Measurements from ENCODE around the gene MAST4.
A peak's percentile ranks its signal among the peaks of the same experiment; 100 is the strongest.

MAST4 gene

DNA sequence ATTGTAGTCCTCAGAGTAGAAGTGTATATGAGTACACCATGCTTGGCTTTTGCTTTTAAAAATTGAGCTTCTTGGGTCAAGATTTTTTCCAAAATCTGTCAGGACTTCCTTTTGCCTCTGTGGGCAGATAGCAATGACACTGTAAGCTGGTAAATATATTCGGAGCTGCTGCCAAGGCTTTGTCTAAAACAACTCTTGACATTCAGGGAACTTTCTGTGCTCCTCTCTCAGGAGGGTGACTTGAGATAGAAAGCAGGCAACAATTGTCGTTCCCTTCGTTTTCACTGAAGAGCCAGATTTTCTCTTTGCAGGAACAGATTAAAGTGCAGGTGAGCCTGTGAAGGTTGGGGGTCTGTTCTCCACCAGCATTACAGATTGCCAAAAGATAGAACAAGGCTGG is 230.5 kb downstream of the MAST4 start:
- no peak overlapping the region for H3K4me3 ChIP-seq (ENCODE audit: severe bottlenecking)
- ATAC-seq (ENCODE audit: low read depth), result no peak
- TF ChIP-seq, protein P1, sequence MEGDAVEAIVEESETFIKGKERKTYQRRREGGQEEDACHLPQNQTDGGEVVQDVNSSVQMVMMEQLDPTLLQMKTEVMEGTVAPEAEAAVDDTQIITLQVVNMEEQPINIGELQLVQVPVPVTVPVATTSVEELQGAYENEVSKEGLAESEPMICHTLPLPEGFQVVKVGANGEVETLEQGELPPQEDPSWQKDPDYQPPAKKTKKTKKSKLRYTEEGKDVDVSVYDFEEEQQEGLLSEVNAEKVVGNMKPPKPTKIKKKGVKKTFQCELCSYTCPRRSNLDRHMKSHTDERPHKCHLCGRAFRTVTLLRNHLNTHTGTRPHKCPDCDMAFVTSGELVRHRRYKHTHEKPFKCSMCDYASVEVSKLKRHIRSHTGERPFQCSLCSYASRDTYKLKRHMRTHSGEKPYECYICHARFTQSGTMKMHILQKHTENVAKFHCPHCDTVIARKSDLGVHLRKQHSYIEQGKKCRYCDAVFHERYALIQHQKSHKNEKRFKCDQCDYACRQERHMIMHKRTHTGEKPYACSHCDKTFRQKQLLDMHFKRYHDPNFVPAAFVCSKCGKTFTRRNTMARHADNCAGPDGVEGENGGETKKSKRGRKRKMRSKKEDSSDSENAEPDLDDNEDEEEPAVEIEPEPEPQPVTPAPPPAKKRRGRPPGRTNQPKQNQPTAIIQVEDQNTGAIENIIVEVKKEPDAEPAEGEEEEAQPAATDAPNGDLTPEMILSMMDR (IDR thresholded peaks at IDR 0.05; ENCODE audit: poor library complexity, severe bottlenecking), result no peak

DNA sequence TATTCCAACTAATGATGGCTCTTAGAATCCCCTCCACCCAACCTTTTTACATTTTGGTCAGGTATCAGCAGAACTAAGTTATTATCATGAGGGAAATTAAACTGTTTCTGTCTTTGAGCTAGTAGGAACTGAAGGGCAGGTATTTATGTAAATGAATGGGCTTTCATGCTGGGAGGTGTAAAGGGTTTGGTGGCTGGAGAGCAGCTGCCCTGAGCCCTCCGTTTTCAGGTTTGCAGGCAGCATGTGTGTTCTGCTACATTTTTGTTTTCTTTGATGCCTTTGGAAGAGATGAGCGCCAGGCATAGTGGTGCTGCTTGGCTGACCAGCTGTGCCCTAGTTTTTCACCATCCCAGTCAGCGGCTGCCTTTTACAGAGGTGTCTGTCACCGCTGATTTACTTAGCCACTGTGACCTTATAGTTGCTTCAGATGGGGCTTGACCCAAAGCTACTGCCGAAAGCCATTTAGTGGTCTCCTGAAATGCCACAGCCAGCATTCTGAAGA is 231.9 kb downstream of the MAST4 start:
- TF ChIP-seq, protein P1 (IDR thresholded peaks at IDR 0.05; ENCODE audit: poor library complexity, severe bottlenecking), result no peak
- H3K4me1 ChIP-seq (ENCODE audit: insufficient read depth, poor library complexity, severe bottlenecking), result peaks cover 29% of the 10 kb centered on the region
- no peaks in the 10 kb centered on the region for H3K9me3 ChIP-seq (ENCODE audit: severe bottlenecking)
- no peaks in the 10 kb centered on the region for H3K36me3 ChIP-seq (ENCODE audit: low read depth)
- no peak overlapping the region for H3K4me3 ChIP-seq (ENCODE audit: severe bottlenecking)
- no peaks in the 10 kb centered on the region for H3K27me3 ChIP-seq (ENCODE audit: insufficient read depth, poor library complexity, severe bottlenecking)
- DNase-seq (ENCODE audit: low spot score), result no peak
- peak overlapping the region; percentile 83 for H3K27ac ChIP-seq (ENCODE audit: poor library complexity, severe bottlenecking)
- ATAC-seq (ENCODE audit: low read depth), result no peak

More for the DNA sequence above, 230.5 kb downstream of the MAST4 start:
- Histone ChIP-seq H3K36me3 (ENCODE audit: low read depth) (no peaks in the 10 kb centered on the region), H3K4me1 (ENCODE audit: insufficient read depth, poor library complexity, severe bottlenecking) (peaks cover 29% of the 10 kb centered on the region), H3K27me3 (ENCODE audit: insufficient read depth, poor library complexity, severe bottlenecking) (no peaks in the 10 kb centered on the region), H3K27ac (ENCODE audit: poor library complexity, severe bottlenecking) (no peak overlapping the region), H3K9me3 (ENCODE audit: severe bottlenecking) (no peaks in the 10 kb centered on the region)
- DNase-seq (ENCODE audit: low spot score), result no peak

DNA sequence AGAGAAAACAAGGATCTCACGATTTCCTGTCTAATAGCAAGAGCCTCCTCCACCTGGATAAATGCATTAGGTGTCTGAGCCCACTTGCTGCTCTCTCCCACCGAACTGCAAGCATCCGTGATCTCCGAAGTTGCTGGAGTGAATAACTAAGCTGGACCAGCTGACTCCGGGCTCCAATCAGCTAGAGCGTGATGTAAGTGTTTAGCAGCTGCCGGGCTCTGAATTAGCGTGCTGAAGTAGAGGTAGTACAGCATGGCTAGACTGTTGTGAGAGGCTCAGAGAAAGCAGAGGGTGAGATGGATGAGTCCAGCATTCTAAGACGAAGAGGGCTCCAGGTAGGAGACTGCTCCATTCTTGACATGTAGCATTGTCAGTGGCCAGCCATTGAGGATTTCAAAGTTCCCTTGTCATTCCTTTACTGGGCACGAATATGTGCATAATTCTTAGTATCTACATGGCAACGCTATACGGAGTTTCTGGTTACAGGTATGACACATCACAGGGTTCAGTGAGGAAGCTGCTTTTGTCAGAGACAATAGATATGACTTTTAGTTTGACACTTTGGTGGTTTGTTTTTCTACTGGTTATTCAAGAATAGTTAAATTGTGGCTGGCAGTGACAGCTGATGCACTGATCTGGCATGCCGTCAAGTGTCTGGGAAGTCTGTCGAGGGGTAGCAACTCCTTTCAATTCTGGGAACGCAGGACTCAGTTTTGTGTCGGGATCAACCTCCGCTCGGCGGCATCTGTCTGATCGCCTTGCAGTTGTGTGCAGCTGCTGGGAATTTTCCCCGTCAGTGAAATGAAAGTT is 232.6 kb downstream of the MAST4 start:
- peak overlapping the region; percentile 17 for H3K4me3 ChIP-seq (ENCODE audit: severe bottlenecking)
- H3K27ac ChIP-seq (ENCODE audit: poor library complexity, severe bottlenecking), result peak overlapping the region; percentile 83
- peak; percentile 76 for ATAC-seq (ENCODE audit: low read depth)

DNA sequence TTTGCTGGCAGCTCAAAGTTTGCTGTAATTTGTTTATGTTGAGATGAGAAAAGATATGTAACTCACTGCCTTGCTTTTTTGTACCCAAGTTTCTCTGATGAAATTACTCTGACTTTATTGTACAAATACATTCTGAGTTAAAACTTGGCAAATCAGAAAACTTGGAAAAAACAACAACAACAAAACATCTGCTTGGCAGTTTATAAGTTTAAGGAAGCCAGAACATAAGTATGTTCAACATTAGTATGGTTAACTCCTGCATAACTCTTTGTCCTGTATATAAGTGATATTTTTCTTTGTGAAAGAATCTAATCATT is 233.1 kb downstream of the MAST4 start:
- TF ChIP-seq, protein P1 (IDR thresholded peaks at IDR 0.05; ENCODE audit: poor library complexity, severe bottlenecking), result no peak
- Histone ChIP-seq H3K4me3 (ENCODE audit: severe bottlenecking) (peak overlapping the region; percentile 17), H3K27me3 (ENCODE audit: insufficient read depth, poor library complexity, severe bottlenecking) (no peaks in the 10 kb centered on the region), H3K9me3 (ENCODE audit: severe bottlenecking) (no peaks in the 10 kb centered on the region), H3K27ac (ENCODE audit: poor library complexity, severe bottlenecking) (peak overlapping the region; percentile 83), H3K4me1 (ENCODE audit: insufficient read depth, poor library complexity, severe bottlenecking) (peaks cover 29% of the 10 kb centered on the region), H3K36me3 (ENCODE audit: low read depth) (no peaks in the 10 kb centered on the region)
- ATAC-seq (ENCODE audit: low read depth) (no peak), DNase-seq (ENCODE audit: low spot score) (no peak)

More for the DNA sequence above, 232.6 kb downstream of the MAST4 start:
- peaks cover 29% of the 10 kb centered on the region for H3K4me1 ChIP-seq (ENCODE audit: insufficient read depth, poor library complexity, severe bottlenecking)
- TF ChIP-seq, protein P1 (IDR thresholded peaks at IDR 0.05; ENCODE audit: poor library complexity, severe bottlenecking), result no peak
- no peaks in the 10 kb centered on the region for H3K36me3 ChIP-seq (ENCODE audit: low read depth)
- no peaks in the 10 kb centered on the region for H3K9me3 ChIP-seq (ENCODE audit: severe bottlenecking)
- DNase-seq (ENCODE audit: low spot score), result no peak
- no peaks in the 10 kb centered on the region for H3K27me3 ChIP-seq (ENCODE audit: insufficient read depth, poor library complexity, severe bottlenecking)

DNA sequence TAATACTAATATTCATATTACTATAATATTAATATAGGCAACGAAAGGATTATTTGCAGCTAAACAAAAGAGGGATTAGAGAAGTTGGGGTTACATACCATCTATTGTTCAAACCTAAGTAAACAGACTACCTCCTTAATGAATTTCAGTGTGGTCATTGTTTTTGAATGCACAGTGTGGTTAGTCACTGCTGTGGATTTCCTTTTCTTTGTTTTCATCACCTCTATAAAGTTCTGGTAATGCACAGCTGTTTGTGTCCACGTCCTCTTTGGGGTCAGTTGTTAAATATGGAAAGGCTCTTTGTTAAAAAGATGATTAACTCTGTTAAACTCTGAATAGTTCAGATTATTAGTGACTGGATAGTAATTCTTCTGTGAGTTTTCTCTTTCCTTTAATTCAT is 233.6 kb downstream of the MAST4 start:
- H3K9me3 ChIP-seq (ENCODE audit: severe bottlenecking), result no peaks in the 10 kb centered on the region
- ATAC-seq (ENCODE audit: low read depth), result peak; percentile 88
- H3K36me3 ChIP-seq (ENCODE audit: low read depth), result no peaks in the 10 kb centered on the region
- peak overlapping the region; percentile 17 for H3K4me3 ChIP-seq (ENCODE audit: severe bottlenecking)
- DNase-seq (ENCODE audit: low spot score), result no peak
- TF ChIP-seq, protein P1 (IDR thresholded peaks at IDR 0.05; ENCODE audit: poor library complexity, severe bottlenecking), result no peak
- H3K27ac ChIP-seq (ENCODE audit: poor library complexity, severe bottlenecking), result peak overlapping the region; percentile 83
- no peaks in the 10 kb centered on the region for H3K27me3 ChIP-seq (ENCODE audit: insufficient read depth, poor library complexity, severe bottlenecking)
- peaks cover 29% of the 10 kb centered on the region for H3K4me1 ChIP-seq (ENCODE audit: insufficient read depth, poor library complexity, severe bottlenecking)

Measured in RWPE2 (cell line).